HepG2 (cell line): ENCODE data around the gene TAS1R1. TPM values are rescaled to one million over a fixed set of nuclear protein-coding genes. Genes with fewer than 3 reads are reported as not detected.
A peak's percentile ranks its signal among the peaks of the same experiment; 100 is the strongest.

Source experiments
- ARID3A ChIP-seq: IDR thresholded peaks from 2 replicates; pipeline ENCODE4 v1.6.1; 2012; ENCODE audit warnings: low read depth, low read length, improper control_type of control experiment
- ATF7-NPFF ChIP-seq: sonication (generic); formaldehyde crosslinking; IDR thresholded peaks from 2 replicates; pipeline ENCODE4 v1.8.1; 2023; ENCODE audit warnings: mild to moderate bottlenecking, low read depth, missing genetic modification reagents, moderate library complexity
- BCL3 ChIP-seq: sonication (generic); formaldehyde crosslinking; IDR thresholded peaks from 2 replicates; pipeline ENCODE4 v1.5.1; 2020; ENCODE audit warnings: mild to moderate bottlenecking, missing genetic modification reagents, moderate library complexity
- HOXA9 ChIP-seq: sonication (generic); formaldehyde crosslinking; IDR thresholded peaks from 2 replicates; pipeline ENCODE4 v1.8.1; 2022; ENCODE audit warnings: missing genetic modification reagents, mild to moderate bottlenecking, moderate library complexity, borderline replicate concordance
- MIXL1 ChIP-seq: IDR thresholded peaks from 2 replicates; pipeline ENCODE4 v1.6.1; 2016
- MLLT10 ChIP-seq: sonication (generic); formaldehyde crosslinking; IDR thresholded peaks from 2 replicates; pipeline ENCODE4 v1.4.0; 2020; ENCODE audit warnings: missing genetic modification reagents
- NR2F6 ChIP-seq, 2 experiments: IDR thresholded peaks; 2 replicates each; pipeline ENCODE4 v1.6.1; 2016; ENCODE audit warnings: antibody characterized with exemption in 1 of 2, mild to moderate bottlenecking in 1 of 2
- SRSF1 ChIP-seq: fragments of 200-400 bp; formaldehyde crosslinking; optimal IDR thresholded peaks from 2 replicates; pipeline ENCODE3; 2017; ENCODE audit warnings: mild to moderate bottlenecking, low read depth, low read length, moderate library complexity
- TBL1XR1 ChIP-seq: fragments of 150-350 bp; IDR thresholded peaks from 2 replicates; pipeline ENCODE4 v1.6.1; 2014; ENCODE audit warnings: borderline replicate concordance, low read length; ENCODE audit not compliant: partially characterized antibody
- ZBTB14 ChIP-seq: sonication (generic); formaldehyde crosslinking; IDR thresholded peaks from 2 replicates; pipeline ENCODE4 v1.4.0; 2020; ENCODE audit warnings: missing genetic modification reagents
- ZFP36L1 ChIP-seq: sonication (generic); formaldehyde crosslinking; IDR thresholded peaks from 2 replicates; pipeline ENCODE4 v1.8.0; 2022; ENCODE audit warnings: mild to moderate bottlenecking, missing genetic modification reagents, moderate library complexity
- polyA plus RNA-seq, 8 experiments: library from polyadenylated mRNA; depleted of rRNA in 3 of 8; stranded (reverse) in 7 of 8; unstranded in 1 of 8; fragments of >200 nt; fragmentation: Illumina TruSeq in 4 of 8; extraction: Trizol in 4 of 8; gene quantifications; 2 replicates each; pipeline versions ENCODE4 v1.2.1 to v1.2.3, GENCODE V29; 2011 to 2016; ENCODE audit warnings: low read depth in 4 of 8, missing spikeins in 1 of 8, mixed read lengths in 1 of 8; ENCODE audit not compliant: insufficient read depth in 1 of 8
- total RNA-seq, 5 experiments: library from RNA; depleted of rRNA; stranded (reverse); fragments of >200 nt; fragmentation: Illumina TruSeq; extraction: Trizol; gene quantifications; 2 replicates each; pipeline ENCODE4 v1.2.3, GENCODE V29; 2016; ENCODE audit warnings: low read depth in 1 of 5
- TF ChIP-seq, protein P1 (sequence below): sonication (generic); formaldehyde crosslinking; IDR thresholded peaks from 2 replicates; pipeline ENCODE4 v1.8.1; 2023; ENCODE audit warnings: mild to moderate bottlenecking, missing genetic modification reagents, borderline replicate concordance
- TF ChIP-seq, protein P2 (sequence below): sonication (generic); formaldehyde crosslinking; IDR thresholded peaks from 2 replicates; pipeline ENCODE4 v1.4.0; 2020; ENCODE audit warnings: mild to moderate bottlenecking, missing genetic modification reagents
- TF ChIP-seq, protein P3 (sequence below): sonication (generic); formaldehyde crosslinking; IDR thresholded peaks from 2 replicates; pipeline ENCODE4 v1.4.0; 2020; ENCODE audit warnings: missing genetic modification reagents
- TF ChIP-seq, protein P4 (sequence below): sonication (generic); formaldehyde crosslinking; IDR thresholded peaks from 2 replicates; pipeline ENCODE4 v1.4.0; 2020; ENCODE audit warnings: missing genetic modification reagents, borderline replicate concordance
- TF ChIP-seq, protein P5 (sequence below): sonication (generic); formaldehyde crosslinking; IDR thresholded peaks from 2 replicates; pipeline ENCODE4 v1.8.0; 2022; ENCODE audit warnings: missing genetic modification reagents, low read depth, mild to moderate bottlenecking, borderline replicate concordance

TAS1R1 gene
- total and polyA plus RNA-seq, 2 of the 13 experiments (the other 11 are each of a cell fraction or from before 2014, with no cell fraction given): 1.4 to 1.6 TPM

- peak; percentile 91 for TF ChIP-seq BCL3 (CRISPR knock-in tag)
- no peak; the same call in 1 of the 2 replicates for TF ChIP-seq ZFP36L1 (CRISPR knock-in tag)
- TF ChIP-seq ATF7-NPFF (CRISPR knock-in tag): peak; percentile 95
- TF ChIP-seq TBL1XR1: no peak
- TF ChIP-seq ARID3A: no peak
- TF ChIP-seq, protein P1, sequence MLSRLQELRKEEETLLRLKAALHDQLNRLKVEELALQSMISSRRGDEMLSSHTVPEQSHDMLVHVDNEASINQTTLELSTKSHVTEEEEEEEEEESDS (CRISPR knock-in tag): no peak
- TF ChIP-seq, protein P2, sequence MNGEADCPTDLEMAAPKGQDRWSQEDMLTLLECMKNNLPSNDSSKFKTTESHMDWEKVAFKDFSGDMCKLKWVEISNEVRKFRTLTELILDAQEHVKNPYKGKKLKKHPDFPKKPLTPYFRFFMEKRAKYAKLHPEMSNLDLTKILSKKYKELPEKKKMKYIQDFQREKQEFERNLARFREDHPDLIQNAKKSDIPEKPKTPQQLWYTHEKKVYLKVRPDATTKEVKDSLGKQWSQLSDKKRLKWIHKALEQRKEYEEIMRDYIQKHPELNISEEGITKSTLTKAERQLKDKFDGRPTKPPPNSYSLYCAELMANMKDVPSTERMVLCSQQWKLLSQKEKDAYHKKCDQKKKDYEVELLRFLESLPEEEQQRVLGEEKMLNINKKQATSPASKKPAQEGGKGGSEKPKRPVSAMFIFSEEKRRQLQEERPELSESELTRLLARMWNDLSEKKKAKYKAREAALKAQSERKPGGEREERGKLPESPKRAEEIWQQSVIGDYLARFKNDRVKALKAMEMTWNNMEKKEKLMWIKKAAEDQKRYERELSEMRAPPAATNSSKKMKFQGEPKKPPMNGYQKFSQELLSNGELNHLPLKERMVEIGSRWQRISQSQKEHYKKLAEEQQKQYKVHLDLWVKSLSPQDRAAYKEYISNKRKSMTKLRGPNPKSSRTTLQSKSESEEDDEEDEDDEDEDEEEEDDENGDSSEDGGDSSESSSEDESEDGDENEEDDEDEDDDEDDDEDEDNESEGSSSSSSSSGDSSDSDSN (CRISPR knock-in tag): peak; percentile 69; the same call in 1 of the 2 replicates
- TF ChIP-seq NR2F6 (IDR thresholded peaks at IDR 0.05): 0 out of 2 replicates have a peak, but pooled peaks have one; percentile 12
- peak; percentile 27; the same call in 1 of the 2 replicates for TF ChIP-seq NR2F6 (CRISPR knock-in tag; IDR thresholded peaks at IDR 0.05)
- TF ChIP-seq MLLT10: no peak
- TF ChIP-seq, protein P3, sequence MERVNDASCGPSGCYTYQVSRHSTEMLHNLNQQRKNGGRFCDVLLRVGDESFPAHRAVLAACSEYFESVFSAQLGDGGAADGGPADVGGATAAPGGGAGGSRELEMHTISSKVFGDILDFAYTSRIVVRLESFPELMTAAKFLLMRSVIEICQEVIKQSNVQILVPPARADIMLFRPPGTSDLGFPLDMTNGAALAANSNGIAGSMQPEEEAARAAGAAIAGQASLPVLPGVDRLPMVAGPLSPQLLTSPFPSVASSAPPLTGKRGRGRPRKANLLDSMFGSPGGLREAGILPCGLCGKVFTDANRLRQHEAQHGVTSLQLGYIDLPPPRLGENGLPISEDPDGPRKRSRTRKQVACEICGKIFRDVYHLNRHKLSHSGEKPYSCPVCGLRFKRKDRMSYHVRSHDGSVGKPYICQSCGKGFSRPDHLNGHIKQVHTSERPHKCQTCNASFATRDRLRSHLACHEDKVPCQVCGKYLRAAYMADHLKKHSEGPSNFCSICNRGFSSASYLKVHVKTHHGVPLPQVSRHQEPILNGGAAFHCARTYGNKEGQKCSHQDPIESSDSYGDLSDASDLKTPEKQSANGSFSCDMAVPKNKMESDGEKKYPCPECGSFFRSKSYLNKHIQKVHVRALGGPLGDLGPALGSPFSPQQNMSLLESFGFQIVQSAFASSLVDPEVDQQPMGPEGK (CRISPR knock-in tag): peak; percentile 75; the same call in 1 of the 2 replicates
- TF ChIP-seq, protein P4, sequence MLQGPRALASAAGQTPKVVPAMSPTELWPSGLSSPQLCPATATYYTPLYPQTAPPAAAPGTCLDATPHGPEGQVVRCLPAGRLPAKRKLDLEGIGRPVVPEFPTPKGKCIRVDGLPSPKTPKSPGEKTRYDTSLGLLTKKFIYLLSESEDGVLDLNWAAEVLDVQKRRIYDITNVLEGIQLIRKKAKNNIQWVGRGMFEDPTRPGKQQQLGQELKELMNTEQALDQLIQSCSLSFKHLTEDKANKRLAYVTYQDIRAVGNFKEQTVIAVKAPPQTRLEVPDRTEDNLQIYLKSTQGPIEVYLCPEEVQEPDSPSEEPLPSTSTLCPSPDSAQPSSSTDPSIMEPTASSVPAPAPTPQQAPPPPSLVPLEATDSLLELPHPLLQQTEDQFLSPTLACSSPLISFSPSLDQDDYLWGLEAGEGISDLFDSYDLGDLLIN (CRISPR knock-in tag): no peak
- TF ChIP-seq, protein P5, sequence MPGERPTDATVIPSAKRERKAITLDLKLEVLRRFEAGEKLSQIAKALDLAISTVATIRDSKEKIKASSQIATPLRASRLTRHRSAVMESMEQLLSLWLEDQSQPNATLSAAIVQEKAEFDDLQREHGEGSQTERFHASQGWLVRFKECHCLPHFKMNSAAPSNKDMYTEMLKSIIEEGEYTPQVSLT (CRISPR knock-in tag): no peak
- TF ChIP-seq MIXL1 (CRISPR knock-in tag): peak; percentile 55; the same call in 1 of the 2 replicates
- TF ChIP-seq HOXA9 (CRISPR knock-in tag): no peak
- TF ChIP-seq ZBTB14 (CRISPR knock-in tag): no peak
- TF ChIP-seq SRSF1: peak; percentile 35
Observed at GRCh38 chr1:6554031-6554906, 838 bp upstream of the TAS1R1 start, which contains the start of gene NOL9 (continued).
